ENCODE measurements around the gene MMP14. TPM values are rescaled to one million over a fixed set of nuclear protein-coding genes. Genes with fewer than 3 reads are reported as not detected.
"Not testable (repeated sequence)": the region's sequence is repeated elsewhere in the genome, so short reads cannot be mapped to it uniquely, and the experiment has no call there.

The MMP14 gene
- total RNA-seq, 1 donor from 2014 or later, result 73.3 TPM

GRCh38 chr14:22814941-22815713, 21.3 kb upstream of the MMP14 start, which contains the start of gene SLC7A7:
Gene SLC7A7, minus strand, starts transcription at chr14:22815435. Its CDS starts 2,037 bp downstream, at chr14:22813398.
- no peak for DNase-seq

- peak; percentile 86 for DNase-seq
Observed at GRCh38 chr14:22819151-22819988, 17.0 kb upstream of the MMP14 start.

GRCh38 chr14:22820731-22821130, 15.7 kb upstream of the MMP14 start:
- DNase-seq, result no peak

GRCh38 chr14:22821193-22822015, 15.0 kb upstream of the MMP14 start:
- no peak for DNase-seq

GRCh38 chr14:22822016-22822570, 14.3 kb upstream of the MMP14 start:
- no peak for DNase-seq

- peak; percentile 88 for DNase-seq
Observed at GRCh38 chr14:22822571-22823098, 13.8 kb upstream of the MMP14 start.

- peak; percentile 96 for DNase-seq
Observed at GRCh38 chr14:22824711-22825359, 11.6 kb upstream of the MMP14 start.

GRCh38 chr14:22829076-22829660, 7.2 kb upstream of the MMP14 start:
- not testable (repeated sequence) for DNase-seq

- peak; percentile 92 for DNase-seq
Observed at GRCh38 chr14:22829661-22830442, 6.5 kb upstream of the MMP14 start, which contains the start of gene MRPL52. Gene MRPL52, plus strand, starts transcription at chr14:22829887. Its CDS starts 26 bp downstream, at chr14:22829913.

GRCh38 chr14:22830443-22831010, 5.9 kb upstream of the MMP14 start:
- no peak for DNase-seq

GRCh38 chr14:22835505-22835904, 880 bp upstream of the MMP14 start:
- DNase-seq, result no peak

GRCh38 chr14:22837114-22837749, 847 bp downstream of the MMP14 start:
- peak; percentile 71 for DNase-seq

GRCh38 chr14:22837750-22838538, 1.6 kb downstream of the MMP14 start:
- peak; percentile 40 for DNase-seq

GRCh38 chr14:22838631-22839041, 2.3 kb downstream of the MMP14 start:
- peak; percentile 33 for DNase-seq

GRCh38 chr14:22839159-22839779, 2.9 kb downstream of the MMP14 start:
- DNase-seq, result peak; percentile 9

- DNase-seq, result no peak
Observed at GRCh38 chr14:22841311-22841710, 4.9 kb downstream of the MMP14 start.

- no peak for DNase-seq
Observed at GRCh38 chr14:22841769-22842168, 5.4 kb downstream of the MMP14 start.
